Measurements from ENCODE around the gene RPH3AL.

DNA sequence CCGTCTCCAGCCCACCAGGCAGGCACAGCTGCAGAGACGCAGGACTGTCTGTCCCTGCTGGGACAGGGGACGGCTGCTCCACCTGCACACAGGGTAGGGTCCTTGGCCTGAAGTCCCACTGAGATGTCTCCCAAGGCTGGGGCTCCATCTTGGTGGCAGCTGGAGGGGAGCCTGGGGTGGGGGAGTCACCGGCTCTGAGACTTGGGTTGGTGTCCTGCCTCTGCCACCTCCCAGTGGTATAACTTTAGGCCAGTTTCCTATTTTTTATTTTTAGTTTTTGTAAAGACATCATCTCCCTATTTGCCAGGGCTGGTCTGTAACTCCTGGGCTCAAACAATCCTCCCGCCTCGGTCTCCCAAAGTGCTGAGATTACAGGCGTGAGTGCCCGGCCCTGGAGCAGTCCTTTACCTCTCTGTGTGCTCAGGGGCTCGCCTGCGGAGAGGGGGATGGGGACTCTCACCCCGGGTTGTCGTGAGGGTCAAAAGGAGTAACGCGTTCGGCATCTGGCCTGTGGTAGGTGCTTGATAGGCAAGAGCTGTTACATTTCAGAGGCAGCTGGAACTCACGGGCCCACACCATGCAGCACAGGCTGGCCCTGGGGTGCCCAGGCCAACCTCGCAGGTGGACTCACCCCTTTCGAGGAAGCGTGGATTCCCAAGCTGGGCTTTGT lies 124.5 kb downstream of the RPH3AL start:
- TF ChIP-seq SMC3 (conservative IDR thresholded peaks at IDR 0.05; ENCODE audit: poor library complexity) (no peak), POLR2AphosphoS5 (IDR thresholded peaks at IDR 0.05) (no peak), TAF1 (IDR thresholded peaks at IDR 0.05; ENCODE audit: low read depth) (no peak), EP300 (conservative IDR thresholded peaks at IDR 0.05; ENCODE audit: poor library complexity, severe bottlenecking) (no peak)
- TF ChIP-seq, protein P1, sequence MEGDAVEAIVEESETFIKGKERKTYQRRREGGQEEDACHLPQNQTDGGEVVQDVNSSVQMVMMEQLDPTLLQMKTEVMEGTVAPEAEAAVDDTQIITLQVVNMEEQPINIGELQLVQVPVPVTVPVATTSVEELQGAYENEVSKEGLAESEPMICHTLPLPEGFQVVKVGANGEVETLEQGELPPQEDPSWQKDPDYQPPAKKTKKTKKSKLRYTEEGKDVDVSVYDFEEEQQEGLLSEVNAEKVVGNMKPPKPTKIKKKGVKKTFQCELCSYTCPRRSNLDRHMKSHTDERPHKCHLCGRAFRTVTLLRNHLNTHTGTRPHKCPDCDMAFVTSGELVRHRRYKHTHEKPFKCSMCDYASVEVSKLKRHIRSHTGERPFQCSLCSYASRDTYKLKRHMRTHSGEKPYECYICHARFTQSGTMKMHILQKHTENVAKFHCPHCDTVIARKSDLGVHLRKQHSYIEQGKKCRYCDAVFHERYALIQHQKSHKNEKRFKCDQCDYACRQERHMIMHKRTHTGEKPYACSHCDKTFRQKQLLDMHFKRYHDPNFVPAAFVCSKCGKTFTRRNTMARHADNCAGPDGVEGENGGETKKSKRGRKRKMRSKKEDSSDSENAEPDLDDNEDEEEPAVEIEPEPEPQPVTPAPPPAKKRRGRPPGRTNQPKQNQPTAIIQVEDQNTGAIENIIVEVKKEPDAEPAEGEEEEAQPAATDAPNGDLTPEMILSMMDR (IDR thresholded peaks at IDR 0.05; ENCODE audit: poor library complexity, severe bottlenecking): no peak

All from neural cell (in vitro differentiated cells).